Progenitor cell of endocrine pancreas (in vitro differentiated cells): ENCODE results near the gene ABCA3. TPM values are rescaled to one million over a fixed set of nuclear protein-coding genes. Genes with fewer than 3 reads are reported as not detected.

Experiments
- DNase-seq: peaks from one replicate; pipeline ENCODE4 v3.0.0; 2021; ENCODE audit warnings: low spot score; ENCODE audit not compliant: unreplicated experiment
- H3K27ac Mint-ChIP-seq: 2 replicates; pipeline ENCODE4 v1.8.0; 2021; ENCODE audit warnings: mild to moderate bottlenecking, moderate library complexity, mixed read lengths
- H3K27me3 Mint-ChIP-seq: 2 replicates; pipeline ENCODE4 v1.8.0; 2021; ENCODE audit warnings: mixed read lengths
- H3K36me3 Mint-ChIP-seq: 2 replicates; pipeline ENCODE4 v1.8.0; 2022; ENCODE audit warnings: mixed read lengths; ENCODE audit not compliant: insufficient read depth
- H3K4me1 Mint-ChIP-seq: 2 replicates; pipeline ENCODE4 v1.8.0; 2021; ENCODE audit warnings: low read depth, mixed read lengths
- H3K4me3 Mint-ChIP-seq: 2 replicates; pipeline ENCODE4 v1.8.0; 2021; ENCODE audit warnings: low read depth, mild to moderate bottlenecking, moderate library complexity, mixed read lengths
- H3K9me3 Mint-ChIP-seq: 2 replicates; pipeline ENCODE4 v1.8.0; 2021; ENCODE audit warnings: low read depth, mixed read lengths
- CTCF ChIP-seq: fragments of 200-600 bp; sonication (generic); IDR thresholded peaks from one replicate; pipeline ENCODE4 v1.5.0; 2021; ENCODE audit warnings: antibody characterized with exemption, mild to moderate bottlenecking; ENCODE audit not compliant: unreplicated experiment
- total RNA-seq: library from RNA; stranded (reverse); gene quantifications from 2 replicates; pipeline ENCODE4 v1.2.1, GENCODE V29; 2021

ABCA3 gene
- total RNA-seq, 1 donor from 2014 or later = 6.9 TPM

GRCh38 chr16:2364638-2365210 lies 24.2 kb upstream of the ABCA3 start:
- no peak for TF ChIP-seq CTCF
- Mint-ChIP-seq H3K9me3 (no peaks in the 10 kb centered on the region), H3K36me3 (no peaks in the 10 kb centered on the region), H3K4me1 (peaks cover 12% of the 10 kb centered on the region), H3K27ac (no peak overlapping the region), H3K27me3 (peaks cover 22% of the 10 kb centered on the region), H3K4me3 (no peak overlapping the region)
- DNase-seq = no peak

GRCh38 chr16:2362218-2362617 lies 21.7 kb upstream of the ABCA3 start:
- Mint-ChIP-seq H3K27me3 (peaks cover 22% of the 10 kb centered on the region), H3K36me3 (no peaks in the 10 kb centered on the region), H3K27ac (no peak overlapping the region), H3K4me1 (peaks cover 12% of the 10 kb centered on the region), H3K9me3 (peaks cover 3% of the 10 kb centered on the region), H3K4me3 (no peak overlapping the region)
- no peak for DNase-seq
- no peak for TF ChIP-seq CTCF

- Mint-ChIP-seq H3K36me3 (no peaks in the 10 kb centered on the region), H3K9me3 (peaks cover 3% of the 10 kb centered on the region), H3K27me3 (peaks cover 22% of the 10 kb centered on the region), H3K4me1 (peaks cover 12% of the 10 kb centered on the region), H3K4me3 (no peak overlapping the region), H3K27ac (no peak overlapping the region)
- no peak for TF ChIP-seq CTCF
- DNase-seq = no peak
These were observed 20.6 kb upstream of the ABCA3 start for GRCh38 chr16:2361129-2361528.

GRCh38 chr16:2359919-2360318 lies 19.4 kb upstream of the ABCA3 start:
- TF ChIP-seq CTCF = no peak
- Mint-ChIP-seq H3K36me3 (no peaks in the 10 kb centered on the region), H3K4me1 (peaks cover 7% of the 10 kb centered on the region), H3K9me3 (peaks cover 3% of the 10 kb centered on the region), H3K27me3 (peaks cover 22% of the 10 kb centered on the region), H3K4me3 (no peak overlapping the region), H3K27ac (no peak overlapping the region)
- DNase-seq = no peak

GRCh38 chr16:2358811-2359210 lies 18.3 kb upstream of the ABCA3 start:
- Mint-ChIP-seq H3K27me3 (peaks cover 22% of the 10 kb centered on the region), H3K36me3 (no peaks in the 10 kb centered on the region), H3K27ac (no peak overlapping the region), H3K9me3 (peaks cover 3% of the 10 kb centered on the region), H3K4me1 (no peaks in the 10 kb centered on the region), H3K4me3 (no peak overlapping the region)
- TF ChIP-seq CTCF = no peak
- DNase-seq = no peak
